ENCODE results near the gene PRAC1. TPM values are rescaled to one million over a fixed set of nuclear protein-coding genes. Genes with fewer than 3 reads are reported as not detected.

Gene PRAC1
- total and polyA plus RNA-seq, 2 of the 8 experiments (the other 6 are each of a cell fraction or from before 2014, with no cell fraction given): not detected

GRCh38 chr17:48722915-48723422, 651 bp upstream of the PRAC1 start, which contains the start of gene PRAC2:
PRAC2 (plus strand) TSS chr17:48723185; CDS start chr17:48724411, 1,226 bp downstream.
- peak in 1 of 2 experiments; percentile 77 for DNase-seq (ENCODE audit: low read depth in 1 of 2, low spot score in 2 of 2)
- peak within 1 kb of the TSS; percentile 38; the same call in 1 of the 2 replicates for H3K18ac ChIP-seq (ENCODE audit: extremely low read depth, low read length)
- H3K79me1 ChIP-seq (ENCODE audit: low read depth, low read length): no peaks in the 10 kb centered on the region; the same call in 1 of the 2 replicates
- peaks cover 28 to 43% of the 10 kb centered on the region in 2 experiments for H4K20me1 ChIP-seq (replicated peaks in 1 of 2; ENCODE audit: control insufficient read depth in 1 of 2, insufficient read depth in 2 of 2, low read length in 2 of 2)
- CTCF ChIA-PET (ENCODE audit: partially characterized antibody): interaction anchor here (0.9 to 13.5 kb wide), 32 partner anchors 8 to 162 kb away, joined by 3 to 147 read pairs (median 15); no protein-coding TSS in a partner anchor
- peak within 1 kb of the TSS; percentile 90 for H2BK12ac ChIP-seq (ENCODE audit: low read depth, low read length)
- peaks cover 11 to 39% (median 21%) of the 10 kb centered on the region in 4 experiments; a peak in 6 of 7 replicates for H3K4me1 ChIP-seq (replicated peaks in 1 of 4; ENCODE audit: control insufficient read depth in 3 of 4, insufficient read depth in 4 of 4, low read length in 3 of 4)
- H3K9ac ChIP-seq (replicated peaks in 1 of 4; ENCODE audit: extremely low read depth in 1 of 4, low read depth in 3 of 4, low read length in 3 of 4): no peak within 1 kb of the TSS
- peak within 1 kb of the TSS in 3 of 4 experiments; percentile 5 to 50 (median 26); a peak in 4 of 8 replicates for H3K4me3 ChIP-seq (ENCODE audit: extremely low read depth in 1 of 4, insufficient read depth in 2 of 4, low read depth in 3 of 4, low read length in 4 of 4)
- H3K23ac ChIP-seq (ENCODE audit: insufficient read length): no peak within 1 kb of the TSS
- no peak within 1 kb of the TSS for H4K5ac ChIP-seq (ENCODE audit: insufficient read length, low read depth, low read length)
- no peak within 1 kb of the TSS for H3K56ac ChIP-seq (replicated peaks; ENCODE audit: insufficient read length, low read depth, low read length)
- H2BK15ac ChIP-seq (ENCODE audit: low read length): no peak within 1 kb of the TSS
- no peak within 1 kb of the TSS for H3K14ac ChIP-seq (ENCODE audit: insufficient read length)
- H4K8ac ChIP-seq (ENCODE audit: extremely low read depth, insufficient read depth, low read length): no peak within 1 kb of the TSS
- no peaks in the 10 kb centered on the region for H3K79me2 ChIP-seq (ENCODE audit: control insufficient read depth in 1 of 2, insufficient read depth in 2 of 2, low read length in 2 of 2)
- POLR2A ChIA-PET (ENCODE audit: partially characterized antibody): interaction anchor here (0.8 to 1.8 kb wide), 2 partner anchors 17 to 29 kb away, joined by 3 to 6 read pairs; no protein-coding TSS in a partner anchor
- no peak within 1 kb of the TSS for H2AFZ ChIP-seq (ENCODE audit: low read length)
- H3K36me3 ChIP-seq (ENCODE audit: control insufficient read depth in 2 of 4, insufficient read depth in 4 of 4, low read length in 3 of 4): no peaks in the 10 kb centered on the region; a peak in 1 of 8 replicates
- WGBS, 2 experiments (ENCODE audit: extremely low coverage in 1 of 2, insufficient coverage in 1 of 2, insufficient read length in 1 of 2, insufficient replicate concordance in 2 of 2, low coverage in 1 of 2, low lambda C conversion rate in 2 of 2, missing lambda C conversion rate in 1 of 2): 5% methylated on average over 18 of the region's 21 CpGs; no CpG with 5 or more reads in 1 of the 2 experiments
- H2BK20ac ChIP-seq (ENCODE audit: low read length): peak within 1 kb of the TSS; percentile 72; the same call in 1 of the 2 replicates
- FAIRE-seq: no peak
- no peak within 1 kb of the TSS for H4K91ac ChIP-seq (replicated peaks; ENCODE audit: insufficient read length, low read length)
- no peaks in the 10 kb centered on the region for H3K9me3 ChIP-seq (ENCODE audit: insufficient read depth in 2 of 2, low read depth in 1 of 2, low read length in 1 of 2)
- no peak within 1 kb of the TSS for H3K4ac ChIP-seq (replicated peaks; ENCODE audit: insufficient read length, low read depth, low read length)
- H3K4me2 ChIP-seq (ENCODE audit: insufficient read depth in 1 of 2, low read depth in 2 of 2, low read length in 2 of 2): peak within 1 kb of the TSS; percentile 54 to 56
- no peak within 1 kb of the TSS for H2BK5ac ChIP-seq (ENCODE audit: low read depth, low read length)
- H3K23me2 ChIP-seq (ENCODE audit: low read depth, low read length): peaks cover 7% of the 10 kb centered on the region; the same call in 1 of the 2 replicates
- no peak within 1 kb of the TSS for H3K27ac ChIP-seq (ENCODE audit: low read depth, low read length)
- no peak within 1 kb of the TSS for H2BK120ac ChIP-seq (replicated peaks; ENCODE audit: low read depth, low read length)
- H2AK5ac ChIP-seq (ENCODE audit: low read depth, low read length): peak within 1 kb of the TSS; percentile 34; the same call in 1 of the 2 replicates
- H3K27me3 ChIP-seq (replicated peaks in 1 of 4; ENCODE audit: control insufficient read depth in 3 of 4, extremely low read depth in 1 of 4, insufficient read depth in 3 of 4, low read length in 3 of 4): peaks cover 98 to 100% (median 99%) of the 10 kb centered on the region in 4 experiments
